Measurements from ENCODE around the gene SPTSSB. TPM values are rescaled to one million over a fixed set of nuclear protein-coding genes. Genes with fewer than 3 reads are reported as not detected.

SPTSSB gene
- polyA plus RNA-seq, 1 donor, result 0.40 TPM

DNA sequence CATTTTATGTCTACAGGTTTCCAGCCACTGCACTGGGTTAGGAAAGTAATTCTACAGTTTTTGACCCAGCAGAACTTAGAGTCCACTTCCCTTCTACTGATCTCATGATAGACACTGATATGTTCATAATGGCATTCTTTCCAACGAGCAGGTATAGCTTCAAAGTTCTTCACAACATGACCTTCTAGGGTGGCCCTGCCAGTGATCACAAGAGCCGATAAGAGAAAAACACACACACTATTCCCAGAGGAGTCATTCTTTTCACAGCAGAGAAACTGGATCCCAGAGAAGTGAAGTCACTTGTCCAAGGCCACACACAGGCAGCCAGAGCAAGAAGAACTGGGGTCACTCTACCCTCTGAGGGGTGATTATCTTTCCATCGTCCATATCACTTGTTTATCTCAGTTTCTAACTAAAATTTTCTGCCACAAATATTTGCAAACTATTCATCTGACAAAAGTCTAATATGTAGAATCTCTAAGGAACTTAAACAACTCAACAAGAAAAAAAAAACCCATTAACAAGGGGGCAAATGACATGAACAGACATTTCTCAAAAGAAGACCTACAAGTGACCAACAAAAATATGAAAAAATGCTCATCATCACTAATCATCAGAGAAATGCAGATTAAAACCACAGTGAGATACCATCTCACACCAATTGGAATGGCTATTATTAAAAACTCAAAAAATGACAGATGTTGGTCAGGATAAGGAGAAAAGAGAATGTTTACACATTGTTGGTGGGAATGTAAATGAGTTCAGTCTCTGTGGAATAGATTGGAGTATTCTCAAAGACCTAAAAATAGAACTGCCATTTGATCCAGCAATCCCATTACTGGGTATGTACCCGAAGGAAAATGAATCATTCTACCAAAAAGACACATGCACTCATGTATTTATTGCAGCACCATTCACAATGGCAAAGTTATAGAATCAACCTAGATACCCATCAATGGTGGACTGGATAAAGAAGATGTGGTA is 31.5 kb downstream of the SPTSSB start:
- no peak for DNase-seq
- Histone ChIP-seq H3K27ac (ENCODE audit: low read length) (no peak overlapping the region), H3K27me3 (ENCODE audit: control insufficient read depth, insufficient read depth, low read length) (no peaks in the 10 kb centered on the region), H3K4me3 (ENCODE audit: low read length) (no peak overlapping the region), H3K9me3 (ENCODE audit: control insufficient read depth, low read depth, low read length) (no peaks in the 10 kb centered on the region), H3K4me1 (ENCODE audit: control insufficient read depth, insufficient read depth, low read length) (no peaks in the 10 kb centered on the region), H3K36me3 (ENCODE audit: control insufficient read depth, insufficient read depth, low read length) (no peaks in the 10 kb centered on the region)
- WGBS (ENCODE audit: insufficient coverage, low lambda C conversion rate), result no CpG with 5 or more reads among the region's 4 CpGs

DNA sequence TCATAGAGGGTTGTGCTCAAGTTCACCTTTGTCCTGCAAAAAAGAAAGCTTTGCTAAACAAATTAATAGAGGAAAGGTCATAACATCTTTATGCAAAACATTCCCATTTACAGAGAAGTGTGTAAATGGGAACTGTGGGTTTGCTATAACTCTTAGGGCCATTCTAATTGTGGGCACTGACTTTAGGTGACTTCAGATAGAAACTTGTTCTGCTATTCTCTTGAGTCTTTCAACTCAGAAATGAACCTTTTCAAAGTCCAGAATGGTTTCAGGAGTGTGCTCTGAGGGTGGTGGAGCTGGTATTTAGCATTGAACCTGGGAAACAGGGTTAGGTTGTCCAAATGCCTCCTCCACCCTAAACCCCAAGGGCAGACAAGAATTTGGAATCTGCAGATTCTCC is 34.0 kb downstream of the SPTSSB start:
- H3K36me3 ChIP-seq (ENCODE audit: control insufficient read depth, insufficient read depth, low read length), result no peaks in the 10 kb centered on the region
- no peak for DNase-seq
- H3K27ac ChIP-seq (ENCODE audit: low read length), result no peak overlapping the region
- no peaks in the 10 kb centered on the region for H3K27me3 ChIP-seq (ENCODE audit: control insufficient read depth, insufficient read depth, low read length)
- no peaks in the 10 kb centered on the region for H3K9me3 ChIP-seq (ENCODE audit: control insufficient read depth, low read depth, low read length)
- H3K4me3 ChIP-seq (ENCODE audit: low read length), result no peak overlapping the region
- no peaks in the 10 kb centered on the region for H3K4me1 ChIP-seq (ENCODE audit: control insufficient read depth, insufficient read depth, low read length)

DNA sequence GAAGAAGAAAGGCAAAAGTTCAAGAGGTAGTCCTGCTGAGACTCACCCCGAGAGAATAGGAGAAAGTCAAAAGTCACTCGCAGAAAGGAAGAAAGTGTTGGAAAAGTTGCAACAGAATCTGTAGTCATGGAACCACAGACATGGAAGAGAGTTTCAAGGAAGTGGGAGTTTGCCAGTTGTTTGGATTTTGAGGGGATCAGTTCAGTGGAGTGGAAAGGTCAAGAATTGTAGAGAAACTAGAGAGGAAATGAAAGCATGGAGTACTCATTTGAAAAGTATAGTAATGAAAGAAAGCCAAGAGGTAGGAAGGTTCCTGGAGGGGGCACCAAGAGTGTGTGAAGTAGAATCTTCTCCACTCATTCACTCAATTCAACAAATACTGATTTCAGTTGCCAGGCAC is 34.7 kb downstream of the SPTSSB start:
- Histone ChIP-seq H3K4me1 (ENCODE audit: control insufficient read depth, insufficient read depth, low read length) (no peaks in the 10 kb centered on the region), H3K9me3 (ENCODE audit: control insufficient read depth, low read depth, low read length) (no peaks in the 10 kb centered on the region), H3K4me3 (ENCODE audit: low read length) (no peak overlapping the region), H3K36me3 (ENCODE audit: control insufficient read depth, insufficient read depth, low read length) (no peaks in the 10 kb centered on the region), H3K27me3 (ENCODE audit: control insufficient read depth, insufficient read depth, low read length) (no peaks in the 10 kb centered on the region), H3K27ac (ENCODE audit: low read length) (no peak overlapping the region)
- WGBS (ENCODE audit: insufficient coverage, low lambda C conversion rate), result 75% methylated on average over 2 of the region's 2 CpGs
- no peak for DNase-seq

- no CpG with 5 or more reads among the region's 2 CpGs for WGBS (ENCODE audit: insufficient coverage, low lambda C conversion rate)
- H3K36me3 ChIP-seq (ENCODE audit: control insufficient read depth, insufficient read depth, low read length), result no peaks in the 10 kb centered on the region
- no peaks in the 10 kb centered on the region for H3K4me1 ChIP-seq (ENCODE audit: control insufficient read depth, insufficient read depth, low read length)
- no peak overlapping the region for H3K27ac ChIP-seq (ENCODE audit: low read length)
- no peaks in the 10 kb centered on the region for H3K27me3 ChIP-seq (ENCODE audit: control insufficient read depth, insufficient read depth, low read length)
- H3K4me3 ChIP-seq (ENCODE audit: low read length), result no peak overlapping the region
- no peak for DNase-seq
- no peaks in the 10 kb centered on the region for H3K9me3 ChIP-seq (ENCODE audit: control insufficient read depth, low read depth, low read length)
Measured at GRCh38 chr3:161333696-161334095, 37.6 kb downstream of the SPTSSB start.

DNA sequence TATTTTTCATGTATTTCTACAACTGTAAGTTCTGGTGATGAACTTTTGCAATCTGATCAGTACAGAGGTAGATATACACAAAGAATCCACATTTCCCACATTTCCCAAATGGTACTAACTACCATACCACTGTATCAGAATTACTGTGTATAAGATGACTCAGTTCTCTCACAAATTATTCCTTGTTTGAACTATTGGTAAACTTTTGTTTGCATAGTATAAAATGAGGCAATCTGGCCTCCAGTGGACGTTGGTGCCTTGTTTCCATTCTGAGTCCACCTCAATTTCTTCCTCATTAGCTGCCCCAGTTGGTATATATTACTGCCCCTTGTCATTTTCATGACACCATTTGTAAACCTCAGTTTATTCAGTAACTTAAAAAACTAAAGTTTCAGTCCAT is 38.5 kb downstream of the SPTSSB start:
- Histone ChIP-seq H3K36me3 (ENCODE audit: control insufficient read depth, insufficient read depth, low read length) (no peaks in the 10 kb centered on the region), H3K4me3 (ENCODE audit: low read length) (no peak overlapping the region), H3K4me1 (ENCODE audit: control insufficient read depth, insufficient read depth, low read length) (no peaks in the 10 kb centered on the region), H3K27me3 (ENCODE audit: control insufficient read depth, insufficient read depth, low read length) (no peaks in the 10 kb centered on the region), H3K27ac (ENCODE audit: low read length) (no peak overlapping the region), H3K9me3 (ENCODE audit: control insufficient read depth, low read depth, low read length) (no peaks in the 10 kb centered on the region)
- no peak for DNase-seq
- 0% methylated on average over 1 of the region's 1 CpG for WGBS (ENCODE audit: insufficient coverage, low lambda C conversion rate)

DNA sequence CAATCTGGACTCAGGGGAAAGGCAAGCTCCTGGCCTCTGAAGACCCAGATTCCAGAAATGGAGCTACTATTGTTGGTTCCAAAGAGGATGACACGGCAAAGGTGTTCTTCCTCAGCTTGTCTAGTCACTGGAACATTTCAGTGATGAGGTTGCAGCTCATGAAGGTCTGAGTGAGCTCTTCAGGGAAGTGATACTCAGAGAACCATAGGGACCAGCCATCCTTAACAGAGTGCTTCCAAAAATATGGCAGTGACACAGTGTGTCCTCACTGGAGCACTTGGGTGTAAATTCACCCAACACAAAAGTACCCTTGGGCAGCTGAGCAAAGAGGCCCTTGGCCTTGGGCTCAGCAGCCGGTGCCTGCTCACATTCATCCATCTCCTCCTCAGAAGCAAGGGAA is 46.3 kb downstream of the SPTSSB start:
- no CpG with 5 or more reads among the region's 2 CpGs for WGBS (ENCODE audit: insufficient coverage, low lambda C conversion rate)

GRCh38 chr3:161323926-161324621 is 47.2 kb downstream of the SPTSSB start:
- Histone ChIP-seq H3K36me3 (ENCODE audit: control insufficient read depth, insufficient read depth, low read length) (no peaks in the 10 kb centered on the region), H3K4me3 (ENCODE audit: low read length) (no peak overlapping the region), H3K27me3 (ENCODE audit: control insufficient read depth, insufficient read depth, low read length) (no peaks in the 10 kb centered on the region), H3K27ac (ENCODE audit: low read length) (no peak overlapping the region), H3K4me1 (ENCODE audit: control insufficient read depth, insufficient read depth, low read length) (no peaks in the 10 kb centered on the region), H3K9me3 (ENCODE audit: control insufficient read depth, low read depth, low read length) (no peaks in the 10 kb centered on the region)
- no peak for DNase-seq

More for the DNA sequence above, 46.3 kb downstream of the SPTSSB start:
- no peak for DNase-seq
- H3K36me3 ChIP-seq (ENCODE audit: control insufficient read depth, insufficient read depth, low read length), result no peaks in the 10 kb centered on the region
- no peak overlapping the region for H3K27ac ChIP-seq (ENCODE audit: low read length)
- no peaks in the 10 kb centered on the region for H3K27me3 ChIP-seq (ENCODE audit: control insufficient read depth, insufficient read depth, low read length)
- H3K4me1 ChIP-seq (ENCODE audit: control insufficient read depth, insufficient read depth, low read length), result no peaks in the 10 kb centered on the region
- H3K4me3 ChIP-seq (ENCODE audit: low read length), result no peak overlapping the region
- no peaks in the 10 kb centered on the region for H3K9me3 ChIP-seq (ENCODE audit: control insufficient read depth, low read depth, low read length)

- Histone ChIP-seq H3K27me3 (ENCODE audit: control insufficient read depth, insufficient read depth, low read length) (no peaks in the 10 kb centered on the region), H3K4me1 (ENCODE audit: control insufficient read depth, insufficient read depth, low read length) (no peaks in the 10 kb centered on the region), H3K36me3 (ENCODE audit: control insufficient read depth, insufficient read depth, low read length) (no peaks in the 10 kb centered on the region)
Measured at GRCh38 chr3:161322781-161323568, 48.3 kb downstream of the SPTSSB start.

GRCh38 chr3:161320837-161321236 is 50.5 kb downstream of the SPTSSB start:
- 100% methylated on average over 1 of the region's 1 CpG for WGBS (ENCODE audit: insufficient coverage, low lambda C conversion rate)
- Histone ChIP-seq H3K4me3 (ENCODE audit: low read length) (no peak overlapping the region), H3K9me3 (ENCODE audit: control insufficient read depth, low read depth, low read length) (no peaks in the 10 kb centered on the region)

More at GRCh38 chr3:161322781-161323568, 48.3 kb downstream of the SPTSSB start:
- Histone ChIP-seq H3K27ac (ENCODE audit: low read length) (no peak overlapping the region), H3K4me3 (ENCODE audit: low read length) (no peak overlapping the region), H3K9me3 (ENCODE audit: control insufficient read depth, low read depth, low read length) (no peaks in the 10 kb centered on the region)
- 73% methylated on average over 1 of the region's 2 CpGs for WGBS (ENCODE audit: insufficient coverage, low lambda C conversion rate)
- no peak for DNase-seq

GRCh38 chr3:161319867-161320266 is 51.5 kb downstream of the SPTSSB start:
- Histone ChIP-seq H3K36me3 (ENCODE audit: control insufficient read depth, insufficient read depth, low read length) (no peaks in the 10 kb centered on the region), H3K27me3 (ENCODE audit: control insufficient read depth, insufficient read depth, low read length) (no peaks in the 10 kb centered on the region), H3K27ac (ENCODE audit: low read length) (no peak overlapping the region), H3K4me1 (ENCODE audit: control insufficient read depth, insufficient read depth, low read length) (no peaks in the 10 kb centered on the region), H3K4me3 (ENCODE audit: low read length) (no peak overlapping the region), H3K9me3 (ENCODE audit: control insufficient read depth, low read depth, low read length) (no peaks in the 10 kb centered on the region)
- no peak for DNase-seq
- WGBS (ENCODE audit: insufficient coverage, low lambda C conversion rate), result no CpG with 5 or more reads among the region's 3 CpGs

More at GRCh38 chr3:161320837-161321236, 50.5 kb downstream of the SPTSSB start:
- H3K27ac ChIP-seq (ENCODE audit: low read length), result no peak overlapping the region
- H3K36me3 ChIP-seq (ENCODE audit: control insufficient read depth, insufficient read depth, low read length), result no peaks in the 10 kb centered on the region
- H3K4me1 ChIP-seq (ENCODE audit: control insufficient read depth, insufficient read depth, low read length), result no peaks in the 10 kb centered on the region
- no peaks in the 10 kb centered on the region for H3K27me3 ChIP-seq (ENCODE audit: control insufficient read depth, insufficient read depth, low read length)
- no peak for DNase-seq
